K562 (cell line): Measurements from ENCODE around the gene ITGAL. TPM values are rescaled to one million over a fixed set of nuclear protein-coding genes. Genes with fewer than 3 reads are reported as not detected.

Source experiments
- ATAC-seq: fragments of 200-7000 bp; cut with Tn5 transposase; 3 replicates; pipeline ENCODE4 v1.9.1; 2020; ENCODE audit warnings: moderate library complexity
- BruUV-seq: library from RNA; stranded (reverse); fragments of 400-500 nt; replicated peaks from 2 replicates; lab custom pipeline; 2021; lab: Mats Ljungman, UMichigan
- CTCF ChIA-PET: fragments of 300-600 bp; formaldehyde crosslinking; extraction: SDS; loops from one replicate; lab custom pipeline; 2021; ENCODE audit warnings: low intra/inter-chr PET ratio; lab: Yijun Ruan, JAX
- POLR2A ChIA-PET: fragments of 300-600, 350-650 bp; sonication (Branson Sonifier 250); formaldehyde crosslinking; extraction: SDS; loops from one replicate; lab custom pipeline; 2021; ENCODE audit warnings: antibody characterized with exemption, inconsistent platforms; lab: Yijun Ruan, JAX
- DNase-seq, 4 experiments: peaks; one replicate each; pipeline versions ENCODE4 v3.0.0 to v3.0.0-alpha.2; 2011 to 2018; ENCODE audit warnings: low spot score in 3 of 4, mixed read lengths in 3 of 4; ENCODE audit errors: extremely low read depth in 1 of 4
- FAIRE-seq: peaks from 2 replicates; lab custom pipeline; 2011; peaks lifted over from hg19 to GRCh38; lab: Jason Lieb, UNC
- H2AFZ ChIP-seq: 2 replicates; pipeline ENCODE4 v1.6.0; 2011; ENCODE audit warnings: low read depth, low read length, control low read depth, inconsistent platforms
- H3K27ac ChIP-seq: fragments of 200-600 bp; 3 replicates; pipeline ENCODE4 v1.8.0; 2011; ENCODE audit warnings: low read depth, mild to moderate bottlenecking, control low read depth, inconsistent platforms, low read length, moderate library complexity, mixed read lengths; ENCODE audit errors: extremely low read depth
- H3K27me3 ChIP-seq, 2 experiments: fragments of 300-600 bp in 1 of 2; 2 replicates in 1 of 2; 3 replicates in 1 of 2; pipeline versions ENCODE4 v1.6.0 to v1.8.0; 2011; ENCODE audit warnings: inconsistent platforms in 2 of 2, low read length in 2 of 2, mild to moderate bottlenecking in 1 of 2, mixed read lengths in 1 of 2, moderate library complexity in 1 of 2; ENCODE audit not compliant: control insufficient read depth in 2 of 2, insufficient read depth in 2 of 2
- H3K36me3 ChIP-seq: fragments of 300-600 bp; 3 replicates; pipeline ENCODE4 v1.8.0; 2011; ENCODE audit warnings: mild to moderate bottlenecking, low read length, inconsistent platforms; ENCODE audit not compliant: control insufficient read depth, insufficient read depth
- H3K4me1 ChIP-seq, 2 experiments: fragments of 200-600 bp in 1 of 2; replicated peaks in 1 of 2; 2 replicates in 1 of 2; 3 replicates in 1 of 2; pipeline versions ENCODE4 v1.5.1 to v1.8.0; 2011; ENCODE audit warnings: inconsistent platforms in 2 of 2, low read length in 2 of 2, mild to moderate bottlenecking in 1 of 2, mixed read lengths in 1 of 2, moderate library complexity in 1 of 2; ENCODE audit not compliant: control insufficient read depth in 2 of 2, insufficient read depth in 2 of 2
- H3K4me2 ChIP-seq: 2 replicates; pipeline ENCODE4 v1.6.1; 2011; ENCODE audit warnings: low read length, control low read depth, inconsistent platforms, mixed read lengths; ENCODE audit not compliant: insufficient read depth
- H3K4me3 ChIP-seq: fragments of 200-600 bp; sonication (generic), shearing (Covaris generic); 2 replicates; pipeline ENCODE4 v1.5.1; 2016; ENCODE audit warnings: control low read depth, inconsistent platforms
- H3K79me2 ChIP-seq: fragments of 200-600 bp; 3 replicates; pipeline ENCODE4 v1.8.0; 2011; ENCODE audit warnings: low read length, inconsistent platforms; ENCODE audit not compliant: control insufficient read depth, insufficient read depth
- H3K9ac ChIP-seq, 2 experiments: 2 replicates each; pipeline versions ENCODE4 v1.6.0 to v1.6.1; 2011; ENCODE audit warnings: low read depth in 2 of 2, low read length in 2 of 2, control low read depth in 1 of 2, inconsistent platforms in 1 of 2, mild to moderate bottlenecking in 1 of 2, mixed read lengths in 1 of 2; ENCODE audit not compliant: insufficient read depth in 1 of 2
- H3K9me1 ChIP-seq: one replicate; pipeline ENCODE4 v1.6.0; 2011; ENCODE audit warnings: inconsistent platforms, mild to moderate bottlenecking, low read length, moderate library complexity; ENCODE audit not compliant: control insufficient read depth, insufficient read depth
- H3K9me3 ChIP-seq: replicated peaks from 2 replicates; pipeline ENCODE4 v1.5.1; 2011; ENCODE audit warnings: low read depth, low read length, inconsistent platforms; ENCODE audit not compliant: control insufficient read depth, insufficient read depth
- H4K20me1 ChIP-seq: replicated peaks from 2 replicates; pipeline ENCODE4 v1.6.1; 2011; ENCODE audit warnings: low read length, inconsistent platforms, mixed read lengths; ENCODE audit not compliant: control insufficient read depth, insufficient read depth
- FIP1L1 ChIP-seq: fragments of 200-400 bp; formaldehyde crosslinking; IDR thresholded peaks from 2 replicates; pipeline ENCODE4 v1.6.1; 2018; ENCODE audit warnings: mild to moderate bottlenecking, low read depth, low read length; ENCODE audit not compliant: poor library complexity, severe bottlenecking
- GATA2 ChIP-seq: sonication (generic); formaldehyde crosslinking; IDR thresholded peaks from 2 replicates; pipeline ENCODE4 v1.4.0; 2020; ENCODE audit warnings: mild to moderate bottlenecking, missing genetic modification reagents
- RBM15 ChIP-seq: fragments of 200-400 bp; formaldehyde crosslinking; IDR thresholded peaks from 2 replicates; pipeline ENCODE4 v1.6.1; 2018; ENCODE audit warnings: mild to moderate bottlenecking, low read length, moderate library complexity; ENCODE audit not compliant: insufficient read depth
- SREBF1 ChIP-seq: fragments of 150-350 bp; IDR thresholded peaks from 2 replicates; pipeline ENCODE4 v1.6.1; 2014; ENCODE audit warnings: antibody characterized with exemption, low read depth, low read length, borderline replicate concordance
- ZNF239 ChIP-seq: fragments of 250-450 bp; sonication (Bioruptor Pico); IDR thresholded peaks from 2 replicates; pipeline ENCODE4 v1.4.0; 2020; ENCODE audit warnings: mild to moderate bottlenecking
- WGBS: fragments of 100-300 bp; shearing (Covaris generic); methylation state at CpG from one replicate; pipeline ENCODE4 v1.1.6; 2016; ENCODE audit warnings: low coverage, mixed read lengths; ENCODE audit not compliant: insufficient coverage; ENCODE audit errors: missing lambda C conversion rate; 5-methylcytosine and 5-hydroxymethylcytosine counted together
- in situ Hi-C: fragments of 300-500 bp; cut with MboI; formaldehyde crosslinking; loops from 4 replicates; pipeline ENCODE4 v1.15.0; 2018; ENCODE audit warnings: inconsistent platforms, mixed read lengths
- intact Hi-C: fragments of 100-400 bp; cut with micrococcal nuclease; formaldehyde crosslinking; loops from 2 replicates; pipeline ENCODE4 v1.14.2; 2022
- polyA plus RNA-seq, 8 experiments: library from polyadenylated mRNA; depleted of rRNA in 4 of 8; stranded (reverse) in 5 of 8; unstranded in 3 of 8; fragments of >200 nt; fragmentation: Nextera tagmentation in 2 of 8; fragmentation: Illumina TruSeq in 1 of 8; extraction: Ambion mirVana in 2 of 8; extraction: Trizol in 1 of 8; gene quantifications; 2 replicates each; pipeline versions ENCODE4 v1.2.1 to v1.2.3, GENCODE V29; 2011 to 2014; ENCODE audit warnings: inconsistent platforms in 1 of 8, missing spikeins in 1 of 8
- total RNA-seq, 7 experiments: library from RNA; depleted of rRNA in 6 of 7; stranded (reverse); fragments of >200 nt in 6 of 7; fragmentation: Illumina TruSeq in 2 of 7; extraction: Trizol in 2 of 7; gene quantifications; 2 replicates each; pipeline versions ENCODE4 v1.2.1 to v1.2.3, GENCODE V29; 2011 to 2021; ENCODE audit warnings: low replicate concordance in 1 of 7
- TF ChIP-seq, protein P1 (sequence below): fragments of 450-650 bp; IDR thresholded peaks from 2 replicates; pipeline ENCODE4 v1.6.1; 2016
- TF ChIP-seq, protein P2 (sequence below): fragments of 250-450 bp; sonication (Bioruptor Pico); IDR thresholded peaks from 2 replicates; pipeline ENCODE4 v1.4.0; 2020; ENCODE audit warnings: mild to moderate bottlenecking, moderate library complexity
- TF ChIP-seq, protein P3 (sequence below): sonication (generic); formaldehyde crosslinking; IDR thresholded peaks from 2 replicates; pipeline ENCODE4 v1.8.0; 2022; ENCODE audit warnings: mild to moderate bottlenecking, missing genetic modification reagents, borderline replicate concordance

ITGAL gene
- total and polyA plus RNA-seq, 9 of the 15 experiments (the other 6 are each of a cell fraction or from before 2014, with no cell fraction given): 0.01 to 0.53 TPM; not detected in 7

DNA sequence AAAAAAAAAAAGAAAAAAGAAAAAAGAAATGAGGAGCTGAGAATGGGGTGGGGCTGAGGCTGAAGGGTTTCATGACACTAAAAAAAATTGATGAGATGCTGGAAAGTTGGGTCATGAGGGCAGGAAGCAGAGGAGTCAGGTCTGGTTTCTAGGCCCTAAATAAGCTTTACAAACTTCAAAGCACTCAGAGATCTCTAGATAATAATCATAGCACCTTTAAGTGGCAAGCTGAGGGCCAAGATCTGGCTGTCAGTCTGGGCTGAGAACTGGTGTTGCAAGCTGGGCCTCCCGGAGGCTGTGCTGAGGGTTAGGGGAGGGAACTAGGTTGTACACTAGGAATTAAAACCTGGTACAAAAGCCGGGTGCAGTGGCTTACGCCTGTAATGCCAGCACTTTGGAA, 79.2 kb downstream of the ITGAL start:
- H3K27ac ChIP-seq: no peak overlapping the region

More for the DNA sequence above, 79.2 kb downstream of the ITGAL start:
- no TSS peak for BruUV-seq
- Histone ChIP-seq H3K27me3 (no peaks in the 10 kb centered on the region), H3K4me1 (peaks cover 26 to 38% of the 10 kb centered on the region in 2 experiments; a peak in 4 of 5 replicates), H3K4me3 (no peak overlapping the region), H3K9me1 (no peaks in the 10 kb centered on the region), H4K20me1 (peaks cover 5% of the 10 kb centered on the region; the same call in 1 of the 2 replicates), H3K79me2 (peaks cover 18% of the 10 kb centered on the region), H3K9ac (no peak overlapping the region), H3K36me3 (peaks cover 28% of the 10 kb centered on the region; the same call in 2 of the 3 replicates), H3K4me2 (no peak overlapping the region), H2AFZ (no peak overlapping the region), H3K9me3 (no peaks in the 10 kb centered on the region; the same call in 1 of the 2 replicates)
- intact Hi-C loops: no loop called here
- no peak for ATAC-seq
- DNase-seq: no peak
- ChIA-PET CTCF (no interaction called here), POLR2A (interaction anchor here (1.0 to 2.6 kb wide), 7 partner anchors 10 to 60 kb away, joined by 3 to 9 read pairs (median 5); partner anchors contain the start of gene ZNF747)
- in situ Hi-C loops: no loop called here
- TF ChIP-seq RBM15 (no peak), FIP1L1 (no peak), ZNF239 (CRISPR knock-in tag) (no peak), SREBF1 (no peak), GATA2 (CRISPR knock-in tag) (0 out of 2 replicates have a peak, but pooled peaks have one; percentile 37)
- TF ChIP-seq, protein P1, sequence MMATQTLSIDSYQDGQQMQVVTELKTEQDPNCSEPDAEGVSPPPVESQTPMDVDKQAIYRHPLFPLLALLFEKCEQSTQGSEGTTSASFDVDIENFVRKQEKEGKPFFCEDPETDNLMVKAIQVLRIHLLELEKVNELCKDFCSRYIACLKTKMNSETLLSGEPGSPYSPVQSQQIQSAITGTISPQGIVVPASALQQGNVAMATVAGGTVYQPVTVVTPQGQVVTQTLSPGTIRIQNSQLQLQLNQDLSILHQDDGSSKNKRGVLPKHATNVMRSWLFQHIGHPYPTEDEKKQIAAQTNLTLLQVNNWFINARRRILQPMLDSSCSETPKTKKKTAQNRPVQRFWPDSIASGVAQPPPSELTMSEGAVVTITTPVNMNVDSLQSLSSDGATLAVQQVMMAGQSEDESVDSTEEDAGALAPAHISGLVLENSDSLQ: peak; percentile 33; the same call in 1 of the 2 replicates
- TF ChIP-seq, protein P2, sequence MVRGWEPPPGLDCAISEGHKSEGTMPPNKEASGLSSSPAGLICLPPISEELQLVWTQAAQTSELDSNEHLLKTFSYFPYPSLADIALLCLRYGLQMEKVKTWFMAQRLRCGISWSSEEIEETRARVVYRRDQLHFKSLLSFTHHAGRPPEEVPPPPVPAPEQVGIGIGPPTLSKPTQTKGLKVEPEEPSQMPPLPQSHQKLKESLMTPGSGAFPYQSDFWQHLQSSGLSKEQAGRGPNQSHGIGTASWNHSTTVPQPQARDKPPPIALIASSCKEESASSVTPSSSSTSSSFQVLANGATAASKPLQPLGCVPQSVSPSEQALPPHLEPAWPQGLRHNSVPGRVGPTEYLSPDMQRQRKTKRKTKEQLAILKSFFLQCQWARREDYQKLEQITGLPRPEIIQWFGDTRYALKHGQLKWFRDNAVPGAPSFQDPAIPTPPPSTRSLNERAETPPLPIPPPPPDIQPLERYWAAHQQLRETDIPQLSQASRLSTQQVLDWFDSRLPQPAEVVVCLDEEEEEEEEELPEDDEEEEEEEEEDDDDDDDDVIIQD (CRISPR knock-in tag): no peak
- TF ChIP-seq, protein P3, sequence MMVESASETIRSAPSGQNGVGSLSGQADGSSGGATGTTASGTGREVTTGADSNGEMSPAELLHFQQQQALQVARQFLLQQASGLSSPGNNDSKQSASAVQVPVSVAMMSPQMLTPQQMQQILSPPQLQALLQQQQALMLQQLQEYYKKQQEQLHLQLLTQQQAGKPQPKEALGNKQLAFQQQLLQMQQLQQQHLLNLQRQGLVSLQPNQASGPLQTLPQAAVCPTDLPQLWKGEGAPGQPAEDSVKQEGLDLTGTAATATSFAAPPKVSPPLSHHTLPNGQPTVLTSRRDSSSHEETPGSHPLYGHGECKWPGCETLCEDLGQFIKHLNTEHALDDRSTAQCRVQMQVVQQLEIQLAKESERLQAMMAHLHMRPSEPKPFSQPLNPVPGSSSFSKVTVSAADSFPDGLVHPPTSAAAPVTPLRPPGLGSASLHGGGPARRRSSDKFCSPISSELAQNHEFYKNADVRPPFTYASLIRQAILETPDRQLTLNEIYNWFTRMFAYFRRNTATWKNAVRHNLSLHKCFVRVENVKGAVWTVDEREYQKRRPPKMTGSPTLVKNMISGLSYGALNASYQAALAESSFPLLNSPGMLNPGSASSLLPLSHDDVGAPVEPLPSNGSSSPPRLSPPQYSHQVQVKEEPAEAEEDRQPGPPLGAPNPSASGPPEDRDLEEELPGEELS (CRISPR knock-in tag): no peak
- WGBS: 68% methylated on average over 3 of the region's 3 CpGs
- FAIRE-seq: no peak
